Panc1 (cell line): ENCODE results near the gene ASXL3. TPM values are rescaled to one million over a fixed set of nuclear protein-coding genes. Genes with fewer than 3 reads are reported as not detected.

ENCODE experiments used
- ATAC-seq: fragments of 200-7000 bp; cut with Tn5 transposase; 2 replicates; pipeline ENCODE4 v1.9.1; 2020; ENCODE audit warnings: mild to moderate bottlenecking, moderate library complexity
- BruUV-seq: library from RNA; stranded (reverse); fragments of 400-500 nt; replicated peaks from 2 replicates; lab custom pipeline; 2021; lab: Mats Ljungman, UMichigan
- CTCF ChIA-PET: fragments of 300-600 bp; sonication (Branson Sonifier 250); formaldehyde crosslinking; loops from one replicate; lab custom pipeline; 2022; ENCODE audit warnings: antibody characterized with exemption; lab: Charles Lee
- POLR2A ChIA-PET: fragments of 300-600 bp; sonication (Branson Sonifier 250); formaldehyde crosslinking; loops from one replicate; lab custom pipeline; 2022; ENCODE audit warnings: antibody characterized with exemption; lab: Charles Lee
- DNase-seq: peaks from one replicate; pipeline ENCODE4 v3.0.0-alpha.2; 2010; ENCODE audit warnings: low read depth, low spot score
- H3K27ac ChIP-seq: 2 replicates; pipeline ENCODE4 v1.5.1; 2011; ENCODE audit warnings: mild to moderate bottlenecking, low read length, inconsistent platforms
- H3K27me3 ChIP-seq: fragments of 200-500 bp; sonication (Bioruptor generic); 2 replicates; pipeline ENCODE4 v1.6.0; 2014; ENCODE audit warnings: low read length, inconsistent platforms; ENCODE audit not compliant: control insufficient read depth, insufficient read depth
- H3K36me3 ChIP-seq: fragments of 200-500 bp; sonication (Bioruptor generic); 2 replicates; pipeline ENCODE4 v1.5.1; 2014; ENCODE audit warnings: inconsistent platforms, mild to moderate bottlenecking, low read length, moderate library complexity; ENCODE audit not compliant: control insufficient read depth, insufficient read depth
- H3K4me1 ChIP-seq: 2 replicates; pipeline ENCODE4 v1.5.1; 2011; ENCODE audit warnings: inconsistent platforms, mild to moderate bottlenecking, low read length, moderate library complexity; ENCODE audit not compliant: control insufficient read depth, insufficient read depth
- H3K4me3 ChIP-seq, 2 experiments: 2 replicates each; pipeline ENCODE4 v1.5.1; 2011 to 2012; ENCODE audit warnings: low read depth in 2 of 2, low read length in 2 of 2, mild to moderate bottlenecking in 2 of 2, inconsistent platforms in 1 of 2, moderate library complexity in 1 of 2
- H3K9me3 ChIP-seq: fragments of 200-500 bp; sonication (Bioruptor generic); 2 replicates; pipeline ENCODE4 v1.5.1; 2014; ENCODE audit warnings: low read depth, mild to moderate bottlenecking, inconsistent platforms, low read length, moderate library complexity; ENCODE audit not compliant: control insufficient read depth, insufficient read depth
- POLR2AphosphoS5 ChIP-seq: IDR thresholded peaks from 2 replicates; pipeline ENCODE4 v1.6.1; 2012; ENCODE audit warnings: mild to moderate bottlenecking, low read depth, low read length, moderate library complexity
- SIN3A ChIP-seq: IDR thresholded peaks from 2 replicates; pipeline ENCODE4 v1.6.1; 2012; ENCODE audit warnings: low read depth, mild to moderate bottlenecking, low read length, moderate library complexity, borderline replicate concordance; ENCODE audit not compliant: insufficient read depth
- TCF7L2 ChIP-seq: IDR thresholded peaks from 2 replicates; pipeline ENCODE4 v1.6.1; 2011; ENCODE audit warnings: mild to moderate bottlenecking, low read depth, low read length, inconsistent platforms
- in situ Hi-C: cut with HindIII; loops from 2 replicates; pipeline ENCODE4 v1.10.0; 2016; ENCODE audit warnings: low sequenced_read_pairs, low pct_unique_long_range_greater_than_20kb
- intact Hi-C: fragments of 100-400 bp; cut with micrococcal nuclease; formaldehyde crosslinking; loops from one replicate; pipeline ENCODE4 v1.10.0; 2022; ENCODE audit not compliant: unreplicated experiment
- total RNA-seq: library from RNA; stranded (reverse); gene quantifications from one replicate; pipeline ENCODE4 v1.2.1, GENCODE V29; 2021; ENCODE audit not compliant: unreplicated experiment
- TF ChIP-seq, protein P1 (sequence below), 2 experiments: IDR thresholded peaks; 2 replicates each; pipeline ENCODE4 v1.6.1; 2011 to 2012; ENCODE audit warnings: low read depth in 2 of 2, control low read depth in 1 of 2, low read length in 1 of 2, mild to moderate bottlenecking in 1 of 2, moderate library complexity in 1 of 2; ENCODE audit not compliant: insufficient read depth in 1 of 2
- TF ChIP-seq, protein P2 (sequence below): fragments of 450-650 bp; IDR thresholded peaks from 2 replicates; pipeline ENCODE4 v1.5.1; 2017; ENCODE audit warnings: mild to moderate bottlenecking

ASXL3 gene
- total RNA-seq, 1 experiment from 2014 or later = 0.74 TPM

DNA sequence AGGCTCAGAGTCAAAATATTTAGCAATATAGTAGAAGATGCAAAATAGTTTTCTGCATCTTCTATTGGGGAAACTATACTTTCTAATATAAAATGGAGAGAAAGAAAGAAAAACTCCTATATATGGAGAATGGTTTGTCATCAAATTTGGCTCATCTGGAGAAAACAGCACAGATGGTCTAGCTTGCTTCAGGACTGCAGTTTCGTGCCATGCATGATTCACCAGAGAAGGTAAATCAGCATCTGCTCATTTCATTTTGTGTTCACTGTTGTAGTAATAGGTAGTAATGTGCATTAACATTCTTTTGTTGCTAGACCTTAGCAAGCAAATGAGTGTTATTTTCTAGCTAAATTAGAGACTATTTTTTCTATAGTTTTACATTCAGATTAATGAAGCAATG is 179.0 kb downstream of the ASXL3 start:
- DNase-seq = no peak
- Histone ChIP-seq H3K4me1 (peaks cover 3% of the 10 kb centered on the region; the same call in 1 of the 2 replicates), H3K4me3 (no peak overlapping the region), H3K27me3 (no peaks in the 10 kb centered on the region), H3K9me3 (no peaks in the 10 kb centered on the region), H3K36me3 (no peaks in the 10 kb centered on the region), H3K27ac (no peak overlapping the region)
- ChIA-PET CTCF (no interaction called here), POLR2A (no interaction called here)
- TF ChIP-seq POLR2AphosphoS5 (no peak), TCF7L2 (no peak), SIN3A (no peak)
- TF ChIP-seq, protein P1, sequence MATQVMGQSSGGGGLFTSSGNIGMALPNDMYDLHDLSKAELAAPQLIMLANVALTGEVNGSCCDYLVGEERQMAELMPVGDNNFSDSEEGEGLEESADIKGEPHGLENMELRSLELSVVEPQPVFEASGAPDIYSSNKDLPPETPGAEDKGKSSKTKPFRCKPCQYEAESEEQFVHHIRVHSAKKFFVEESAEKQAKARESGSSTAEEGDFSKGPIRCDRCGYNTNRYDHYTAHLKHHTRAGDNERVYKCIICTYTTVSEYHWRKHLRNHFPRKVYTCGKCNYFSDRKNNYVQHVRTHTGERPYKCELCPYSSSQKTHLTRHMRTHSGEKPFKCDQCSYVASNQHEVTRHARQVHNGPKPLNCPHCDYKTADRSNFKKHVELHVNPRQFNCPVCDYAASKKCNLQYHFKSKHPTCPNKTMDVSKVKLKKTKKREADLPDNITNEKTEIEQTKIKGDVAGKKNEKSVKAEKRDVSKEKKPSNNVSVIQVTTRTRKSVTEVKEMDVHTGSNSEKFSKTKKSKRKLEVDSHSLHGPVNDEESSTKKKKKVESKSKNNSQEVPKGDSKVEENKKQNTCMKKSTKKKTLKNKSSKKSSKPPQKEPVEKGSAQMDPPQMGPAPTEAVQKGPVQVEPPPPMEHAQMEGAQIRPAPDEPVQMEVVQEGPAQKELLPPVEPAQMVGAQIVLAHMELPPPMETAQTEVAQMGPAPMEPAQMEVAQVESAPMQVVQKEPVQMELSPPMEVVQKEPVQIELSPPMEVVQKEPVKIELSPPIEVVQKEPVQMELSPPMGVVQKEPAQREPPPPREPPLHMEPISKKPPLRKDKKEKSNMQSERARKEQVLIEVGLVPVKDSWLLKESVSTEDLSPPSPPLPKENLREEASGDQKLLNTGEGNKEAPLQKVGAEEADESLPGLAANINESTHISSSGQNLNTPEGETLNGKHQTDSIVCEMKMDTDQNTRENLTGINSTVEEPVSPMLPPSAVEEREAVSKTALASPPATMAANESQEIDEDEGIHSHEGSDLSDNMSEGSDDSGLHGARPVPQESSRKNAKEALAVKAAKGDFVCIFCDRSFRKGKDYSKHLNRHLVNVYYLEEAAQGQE (IDR thresholded peaks at IDR 0.05; ENCODE audit: insufficient read depth in 1 of 2, low read depth in 2 of 2, low read length in 1 of 2) = no peak
- TF ChIP-seq, protein P2, sequence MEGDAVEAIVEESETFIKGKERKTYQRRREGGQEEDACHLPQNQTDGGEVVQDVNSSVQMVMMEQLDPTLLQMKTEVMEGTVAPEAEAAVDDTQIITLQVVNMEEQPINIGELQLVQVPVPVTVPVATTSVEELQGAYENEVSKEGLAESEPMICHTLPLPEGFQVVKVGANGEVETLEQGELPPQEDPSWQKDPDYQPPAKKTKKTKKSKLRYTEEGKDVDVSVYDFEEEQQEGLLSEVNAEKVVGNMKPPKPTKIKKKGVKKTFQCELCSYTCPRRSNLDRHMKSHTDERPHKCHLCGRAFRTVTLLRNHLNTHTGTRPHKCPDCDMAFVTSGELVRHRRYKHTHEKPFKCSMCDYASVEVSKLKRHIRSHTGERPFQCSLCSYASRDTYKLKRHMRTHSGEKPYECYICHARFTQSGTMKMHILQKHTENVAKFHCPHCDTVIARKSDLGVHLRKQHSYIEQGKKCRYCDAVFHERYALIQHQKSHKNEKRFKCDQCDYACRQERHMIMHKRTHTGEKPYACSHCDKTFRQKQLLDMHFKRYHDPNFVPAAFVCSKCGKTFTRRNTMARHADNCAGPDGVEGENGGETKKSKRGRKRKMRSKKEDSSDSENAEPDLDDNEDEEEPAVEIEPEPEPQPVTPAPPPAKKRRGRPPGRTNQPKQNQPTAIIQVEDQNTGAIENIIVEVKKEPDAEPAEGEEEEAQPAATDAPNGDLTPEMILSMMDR = no peak
- BruUV-seq = no TSS peak
- in situ Hi-C loops = no loop called here
- ATAC-seq = no peak
- intact Hi-C loops = no loop called here

DNA sequence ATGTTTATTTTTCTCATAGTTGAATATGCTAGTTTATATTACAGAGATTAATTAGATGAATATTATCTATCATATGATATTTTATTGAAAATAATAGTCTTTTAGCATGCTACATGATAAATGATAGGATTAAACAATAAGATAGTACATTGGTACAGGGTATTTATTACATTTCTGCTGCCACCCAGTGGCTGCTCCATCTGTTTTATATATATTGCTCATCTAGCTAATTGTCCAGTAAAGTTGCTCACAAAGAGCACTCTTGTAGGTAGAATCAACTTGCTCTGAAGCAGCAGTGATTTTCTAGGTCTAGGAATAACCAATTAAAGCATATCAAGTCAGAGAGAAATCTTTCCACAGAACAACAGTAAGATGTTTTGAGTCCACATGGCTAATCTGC is 183.3 kb downstream of the ASXL3 start:
- no peaks in the 10 kb centered on the region for H3K9me3 ChIP-seq
- no peak overlapping the region for H3K4me3 ChIP-seq
- TF ChIP-seq, protein P2 = peak; percentile 61; the same call in 1 of the 2 replicates
- no peak for TF ChIP-seq POLR2AphosphoS5
- no TSS peak for BruUV-seq
- H3K27ac ChIP-seq = no peak overlapping the region
- no peaks in the 10 kb centered on the region for H3K36me3 ChIP-seq
- DNase-seq (no peak), ATAC-seq (peak; percentile 82; the same call in 1 of the 2 replicates)
- in situ Hi-C loops = no loop called here
- ChIA-PET CTCF (interaction anchor here (1.1 kb wide), 1 partner anchor 529 kb away, joined by 6 read pairs; no protein-coding TSS in a partner anchor), POLR2A (no interaction called here)
- no peaks in the 10 kb centered on the region for H3K27me3 ChIP-seq
- intact Hi-C loops = loop anchor here (5.0 kb wide), 1 partner anchor 529 kb away; no protein-coding TSS in a partner anchor
- no peaks in the 10 kb centered on the region for H3K4me1 ChIP-seq
